CD14-positive monocyte (primary cell): ENCODE data around the gene SUGT1. TPM values are rescaled to one million over a fixed set of nuclear protein-coding genes. Genes with fewer than 3 reads are reported as not detected.
"Not testable (repeated sequence)": the region's sequence is repeated elsewhere in the genome, so short reads cannot be mapped to it uniquely, and the experiment has no call there.

Experiments
- DNase-seq, 3 donors: peaks; one replicate each; pipeline ENCODE4 v3.0.0-alpha.2; 2011 to 2022
- H2AFZ ChIP-seq: 2 replicates; pipeline ENCODE4 v1.6.0; 2012; ENCODE audit warnings: mild to moderate bottlenecking, low read depth, low read length, inconsistent platforms; ENCODE audit not compliant: insufficient read depth, poor library complexity, severe bottlenecking
- H3K27ac ChIP-seq, 2 donors: 1 replicate in 1 of 2; 2 replicates in 1 of 2; pipeline ENCODE4 v1.5.1; 2012 to 2013; ENCODE audit warnings: low read length in 2 of 2, control low read depth in 1 of 2, inconsistent platforms in 1 of 2, low read depth in 1 of 2, mild to moderate bottlenecking in 1 of 2
- H3K27me3 ChIP-seq, 2 donors: one replicate each; pipeline versions ENCODE4 v1.6.0 to v1.6.1; 2011 to 2013; ENCODE audit warnings: low read length in 2 of 2; ENCODE audit not compliant: control insufficient read depth in 2 of 2, insufficient read depth in 2 of 2
- H3K36me3 ChIP-seq, 2 donors: replicated peaks in 1 of 2; 1 replicate in 1 of 2; 2 replicates in 1 of 2; pipeline versions ENCODE4 v1.5.1 to v1.6.1; 2012 to 2013; ENCODE audit warnings: low read length in 2 of 2, control low read depth in 1 of 2, inconsistent platforms in 1 of 2, mild to moderate bottlenecking in 1 of 2; ENCODE audit not compliant: insufficient read depth in 2 of 2, control insufficient read depth in 1 of 2
- H3K4me1 ChIP-seq, 2 donors: 1 replicate in 1 of 2; 2 replicates in 1 of 2; pipeline versions ENCODE4 v1.5.1 to v1.6.1; 2012 to 2013; ENCODE audit warnings: low read length in 2 of 2, control low read depth in 1 of 2, inconsistent platforms in 1 of 2, mild to moderate bottlenecking in 1 of 2, moderate library complexity in 1 of 2; ENCODE audit not compliant: insufficient read depth in 2 of 2, control insufficient read depth in 1 of 2
- H3K4me2 ChIP-seq: replicated peaks from 2 replicates; pipeline ENCODE3; 2012; ENCODE audit warnings: low read length, moderate library complexity, mild to moderate bottlenecking; ENCODE audit not compliant: poor library complexity, severe bottlenecking; ENCODE audit errors: extremely low read depth
- H3K4me3 ChIP-seq, 3 experiments: fragments of 200-600 bp in 1 of 3; sonication (generic) in 1 of 3; replicated peaks in 1 of 3; 1 replicate in 2 of 3; 2 replicates in 1 of 3; pipeline ENCODE4 v1.5.1; 2011 to 2013; ENCODE audit warnings: low read length in 3 of 3, mild to moderate bottlenecking in 3 of 3, control low read depth in 2 of 3, low read depth in 2 of 3, inconsistent platforms in 1 of 3, moderate library complexity in 1 of 3
- H3K79me2 ChIP-seq: 2 replicates; pipeline ENCODE4 v1.6.0; 2012; ENCODE audit warnings: mild to moderate bottlenecking, control low read depth, inconsistent platforms, low read length, moderate library complexity; ENCODE audit not compliant: insufficient read depth
- H3K9ac ChIP-seq: 2 replicates; pipeline ENCODE4 v1.6.0; 2017; ENCODE audit warnings: low read length, mild to moderate bottlenecking; ENCODE audit not compliant: insufficient read depth, poor library complexity, severe bottlenecking
- H3K9me3 ChIP-seq, 2 donors: replicated peaks in 1 of 2; 1 replicate in 1 of 2; 2 replicates in 1 of 2; pipeline versions ENCODE4 v1.5.1 to v1.6.1; 2012 to 2013; ENCODE audit warnings: low read length in 2 of 2, control low read depth in 1 of 2; ENCODE audit not compliant: control insufficient read depth in 1 of 2, insufficient read depth in 1 of 2
- H4K20me1 ChIP-seq: 2 replicates; pipeline ENCODE4 v1.6.0; 2012; ENCODE audit warnings: mild to moderate bottlenecking, low read length, control low read depth, moderate library complexity; ENCODE audit not compliant: insufficient read depth
- H3K27ac Mint-ChIP-seq, 7 donors: one replicate each; pipeline ENCODE4 v1.8.0; 2020; ENCODE audit warnings: mild to moderate bottlenecking in 7 of 7, mixed read lengths in 7 of 7, moderate library complexity in 6 of 7, inconsistent platforms in 2 of 7
- H3K27me3 Mint-ChIP-seq, 3 donors: one replicate each; pipeline ENCODE4 v1.8.0; 2021 to 2022; ENCODE audit warnings: low read depth in 3 of 3, mild to moderate bottlenecking in 3 of 3, mixed read lengths in 3 of 3, moderate library complexity in 3 of 3, inconsistent platforms in 1 of 3
- H3K36me3 Mint-ChIP-seq, 2 donors: one replicate each; pipeline ENCODE4 v1.8.0; 2020; ENCODE audit warnings: mixed read lengths in 2 of 2, inconsistent platforms in 1 of 2, mild to moderate bottlenecking in 1 of 2
- H3K4me1 Mint-ChIP-seq: one replicate; pipeline ENCODE4 v1.8.0; 2020; ENCODE audit warnings: mild to moderate bottlenecking, mixed read lengths
- H3K4me3 Mint-ChIP-seq, 2 donors: one replicate each; pipeline ENCODE4 v1.8.0; 2020; ENCODE audit warnings: mild to moderate bottlenecking in 2 of 2, mixed read lengths in 2 of 2, moderate library complexity in 1 of 2
- H3K9me3 Mint-ChIP-seq, 7 donors: one replicate each; pipeline ENCODE4 v1.8.0; 2020 to 2022; ENCODE audit warnings: mixed read lengths in 7 of 7, mild to moderate bottlenecking in 6 of 7, moderate library complexity in 6 of 7, inconsistent platforms in 2 of 7
- WGBS: methylation state at CpG from one replicate; pipeline ENCODE4 v1.1.5; 2013; ENCODE audit warnings: missing lambda C conversion rate; ENCODE audit not compliant: insufficient coverage; 5-methylcytosine and 5-hydroxymethylcytosine counted together
- intact Hi-C, 2 donors: fragments of 100-400 bp; cut with micrococcal nuclease; formaldehyde crosslinking; loops; one replicate each; pipeline versions ENCODE4 v1.15.0 to v1.15.1; 2023
- polyA plus RNA-seq, 3 donors: library from polyadenylated mRNA; depleted of rRNA in 1 of 3; unstranded in 2 of 3; stranded (reverse) in 1 of 3; fragments of 300-500 nt in 2 of 3; fragments of >200 nt in 1 of 3; fragmentation: Illumina TruSeq in 2 of 3; gene quantifications; 1 replicate in 2 of 3; 2 replicates in 1 of 3; pipeline ENCODE4 v1.2.3, GENCODE V29; 2012 to 2021
- TF ChIP-seq, protein P1 (sequence below): fragments of 200-600 bp; IDR thresholded peaks from one replicate; pipeline ENCODE4 v1.8.0; 2022; ENCODE audit warnings: antibody characterized with exemption, mild to moderate bottlenecking

Gene SUGT1
- polyA plus RNA-seq, 3 donors: 18.1 to 40.1 (median 37.7) TPM

DNA sequence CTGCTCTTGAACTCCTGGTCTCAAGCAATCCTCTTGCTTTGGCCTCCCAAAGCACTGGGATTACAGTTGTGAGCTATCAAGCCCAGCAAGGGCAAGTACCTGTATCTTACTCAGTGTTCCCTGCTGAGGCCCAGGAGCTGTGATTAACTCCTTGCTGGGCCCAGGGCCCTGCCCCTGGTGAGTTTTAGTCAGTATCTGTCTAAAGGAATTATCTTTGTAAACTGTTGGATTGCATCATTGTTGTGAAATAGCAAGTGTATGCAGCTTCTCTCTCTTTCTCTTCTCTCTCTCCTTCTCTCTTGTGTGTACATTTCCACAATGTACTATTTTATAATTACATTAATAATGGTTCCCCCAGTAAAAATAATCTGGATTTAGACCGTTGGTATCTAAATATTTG lies 45.8 kb upstream of the SUGT1 start:
- DNase-seq, H3K4me3 Mint-ChIP-seq, H3K27me3 Mint-ChIP-seq, H3K4me3 ChIP-seq, H3K27me3 ChIP-seq, H3K9ac ChIP-seq, H3K36me3 ChIP-seq, H3K36me3 Mint-ChIP-seq, H3K9me3 Mint-ChIP-seq, intact Hi-C loops, H3K9me3 ChIP-seq, H4K20me1 ChIP-seq, H3K79me2 ChIP-seq, H3K4me2 ChIP-seq, H3K27ac ChIP-seq, H2AFZ ChIP-seq: not testable (repeated sequence)
- peaks cover 19% of the 10 kb centered on the region for H3K4me1 Mint-ChIP-seq
- no CpG with 5 or more reads among the region's 1 CpG for WGBS
- peak overlapping the region in 2 of 7 donors; percentile 21 to 60 for H3K27ac Mint-ChIP-seq
- H3K4me1 ChIP-seq: peaks cover 3 to 11% of the 10 kb centered on the region in 2 donors

DNA sequence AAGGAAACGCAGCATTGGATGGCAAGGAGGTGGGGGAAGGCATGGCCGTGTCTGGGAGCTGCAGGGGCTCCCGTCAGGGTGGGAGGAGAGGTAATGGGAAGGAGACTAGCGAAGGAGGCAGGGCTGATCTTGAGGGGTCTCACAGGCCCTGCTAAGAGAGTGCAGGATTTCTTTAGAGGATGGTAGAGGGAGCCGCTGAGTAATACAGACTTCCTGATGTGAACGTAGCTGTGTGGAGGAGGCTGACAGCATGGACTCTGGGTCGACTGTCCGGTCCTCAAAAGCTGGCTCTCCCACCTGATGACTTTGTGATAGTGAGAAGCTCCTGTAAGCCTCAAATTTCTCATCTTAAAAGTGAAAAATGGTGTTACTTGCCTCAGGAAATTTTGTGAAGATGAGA lies 44.5 kb upstream of the SUGT1 start:
- 61% methylated on average over 5 of the region's 8 CpGs for WGBS
- H3K4me3 Mint-ChIP-seq, H3K27me3 ChIP-seq, DNase-seq, H3K27ac ChIP-seq, H3K9me3 Mint-ChIP-seq, H3K27me3 Mint-ChIP-seq, H3K36me3 ChIP-seq, H3K27ac Mint-ChIP-seq, H3K4me2 ChIP-seq, H3K9me3 ChIP-seq, H4K20me1 ChIP-seq, H3K79me2 ChIP-seq, H3K4me3 ChIP-seq, H3K36me3 Mint-ChIP-seq, intact Hi-C loops, H3K9ac ChIP-seq: not testable (repeated sequence)
- H3K4me1 Mint-ChIP-seq: peaks cover 19% of the 10 kb centered on the region
- H2AFZ ChIP-seq: peak overlapping the region; percentile 46
- H3K4me1 ChIP-seq: peaks cover 3 to 11% of the 10 kb centered on the region in 2 donors

DNA sequence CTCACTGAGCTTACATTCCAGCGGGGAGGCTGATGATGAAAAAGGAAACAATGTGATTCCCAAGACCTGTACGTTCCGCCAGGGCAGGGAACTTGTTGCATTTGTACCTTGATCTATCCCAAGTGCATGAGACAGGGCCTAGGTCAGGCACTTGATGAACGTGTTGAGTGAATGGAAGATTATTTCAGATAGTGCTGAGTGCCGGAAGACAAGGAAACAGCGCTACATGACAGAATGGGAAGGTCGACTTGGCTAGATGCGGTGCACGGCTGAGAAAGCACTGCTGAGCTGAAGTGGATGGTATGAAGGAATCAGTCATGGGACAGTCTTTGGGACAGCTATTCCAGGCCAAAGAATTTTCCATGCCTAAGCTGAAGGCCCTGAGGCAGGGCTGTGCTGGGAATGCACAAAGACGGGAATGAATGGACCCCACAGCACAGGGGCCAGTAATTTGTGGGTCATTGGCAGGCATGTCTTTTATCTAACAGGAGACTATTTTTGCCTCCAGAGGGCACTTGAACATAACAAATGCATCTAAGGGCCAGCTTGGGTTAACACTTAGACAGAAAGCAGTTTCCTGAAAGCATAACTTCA lies 43.5 kb upstream of the SUGT1 start:
- WGBS: 74% methylated on average over 9 of the region's 10 CpGs
- TF ChIP-seq, protein P1, sequence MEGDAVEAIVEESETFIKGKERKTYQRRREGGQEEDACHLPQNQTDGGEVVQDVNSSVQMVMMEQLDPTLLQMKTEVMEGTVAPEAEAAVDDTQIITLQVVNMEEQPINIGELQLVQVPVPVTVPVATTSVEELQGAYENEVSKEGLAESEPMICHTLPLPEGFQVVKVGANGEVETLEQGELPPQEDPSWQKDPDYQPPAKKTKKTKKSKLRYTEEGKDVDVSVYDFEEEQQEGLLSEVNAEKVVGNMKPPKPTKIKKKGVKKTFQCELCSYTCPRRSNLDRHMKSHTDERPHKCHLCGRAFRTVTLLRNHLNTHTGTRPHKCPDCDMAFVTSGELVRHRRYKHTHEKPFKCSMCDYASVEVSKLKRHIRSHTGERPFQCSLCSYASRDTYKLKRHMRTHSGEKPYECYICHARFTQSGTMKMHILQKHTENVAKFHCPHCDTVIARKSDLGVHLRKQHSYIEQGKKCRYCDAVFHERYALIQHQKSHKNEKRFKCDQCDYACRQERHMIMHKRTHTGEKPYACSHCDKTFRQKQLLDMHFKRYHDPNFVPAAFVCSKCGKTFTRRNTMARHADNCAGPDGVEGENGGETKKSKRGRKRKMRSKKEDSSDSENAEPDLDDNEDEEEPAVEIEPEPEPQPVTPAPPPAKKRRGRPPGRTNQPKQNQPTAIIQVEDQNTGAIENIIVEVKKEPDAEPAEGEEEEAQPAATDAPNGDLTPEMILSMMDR: peak; percentile 38
- H3K9me3 Mint-ChIP-seq, H3K79me2 ChIP-seq, H3K27me3 ChIP-seq, H3K27ac ChIP-seq, H3K36me3 Mint-ChIP-seq, H3K9ac ChIP-seq, H2AFZ ChIP-seq, H3K36me3 ChIP-seq, H4K20me1 ChIP-seq, H3K4me3 ChIP-seq, H3K4me3 Mint-ChIP-seq, H3K4me2 ChIP-seq, H3K9me3 ChIP-seq, intact Hi-C loops, H3K27ac Mint-ChIP-seq, H3K27me3 Mint-ChIP-seq: not testable (repeated sequence)
- peaks cover 3 to 11% of the 10 kb centered on the region in 2 donors for H3K4me1 ChIP-seq
- peak in 2 of 3 donors; percentile 17 to 19 for DNase-seq
- peaks cover 19% of the 10 kb centered on the region for H3K4me1 Mint-ChIP-seq

DNA sequence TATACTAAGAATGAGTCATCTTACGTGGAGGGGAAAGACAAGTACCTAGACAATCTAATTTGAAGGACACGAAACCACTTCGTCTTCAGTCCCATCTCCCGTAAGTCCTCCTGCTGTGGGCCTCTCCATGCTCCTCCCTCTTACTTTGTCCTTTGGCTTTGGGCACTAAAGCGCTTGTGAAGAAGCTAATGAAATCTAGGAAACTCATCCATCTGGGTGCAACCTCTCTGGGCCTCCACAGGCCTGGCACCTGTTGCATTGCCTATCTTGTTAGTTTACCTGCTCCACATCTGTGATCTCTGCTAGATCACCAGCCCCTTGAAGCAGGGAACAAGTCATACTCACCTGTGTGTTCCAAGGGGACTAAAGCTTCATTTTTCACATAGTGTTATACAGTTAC lies 42.5 kb upstream of the SUGT1 start:
- H3K4me2 ChIP-seq, H3K27me3 Mint-ChIP-seq, H3K27ac ChIP-seq, H3K27me3 ChIP-seq, H3K36me3 ChIP-seq, intact Hi-C loops, H3K9ac ChIP-seq, H3K27ac Mint-ChIP-seq, H2AFZ ChIP-seq, H3K9me3 Mint-ChIP-seq, H4K20me1 ChIP-seq, H3K4me3 ChIP-seq, H3K79me2 ChIP-seq, H3K36me3 Mint-ChIP-seq, H3K9me3 ChIP-seq, H3K4me3 Mint-ChIP-seq, DNase-seq: not testable (repeated sequence)
- peaks cover 16% of the 10 kb centered on the region for H3K4me1 Mint-ChIP-seq
- H3K4me1 ChIP-seq: peaks cover 3 to 11% of the 10 kb centered on the region in 2 donors
- 91% methylated on average over 4 of the region's 5 CpGs for WGBS
